HG03139 (cell line): ENCODE measurements around the gene PLCD1.
"Not testable (repeated sequence)": the region's sequence is repeated elsewhere in the genome, so short reads cannot be mapped to it uniquely, and the experiment has no call there.

ENCODE experiments used
- ATAC-seq: cut with Tn5 transposase; IDR thresholded peaks from one replicate; pipeline ENCODE4 v1.9.1; 2021; ENCODE audit not compliant: unreplicated experiment

PLCD1 gene

GRCh38 chr3:38029400-38030125 is at the start of gene PLCD1:
PLCD1 (minus strand) TSS chr3:38029642; CDS start chr3:38029539, 103 bp downstream.
- ATAC-seq: no peak

- not testable (repeated sequence) for ATAC-seq
These were observed 47.6 kb upstream of the PLCD1 start for GRCh38 chr3:38077073-38077472.

- no peak for ATAC-seq
These were observed 40.6 kb upstream of the PLCD1 start for GRCh38 chr3:38070013-38070412.

GRCh38 chr3:38067508-38068233 is 38.2 kb upstream of the PLCD1 start:
- ATAC-seq: no peak

GRCh38 chr3:38064453-38064852 is 35.0 kb upstream of the PLCD1 start:
- not testable (repeated sequence) for ATAC-seq

- ATAC-seq: no peak
These were observed 33.4 kb upstream of the PLCD1 start for GRCh38 chr3:38062809-38063208.

- no peak for ATAC-seq
These were observed 30.1 kb upstream of the PLCD1 start for GRCh38 chr3:38059591-38059990.

- no peak for ATAC-seq
These were observed 29.7 kb upstream of the PLCD1 start for GRCh38 chr3:38059148-38059547.

- no peak for ATAC-seq
These were observed 25.1 kb upstream of the PLCD1 start for GRCh38 chr3:38054499-38055001.

- not testable (repeated sequence) for ATAC-seq
These were observed 24.5 kb upstream of the PLCD1 start for GRCh38 chr3:38053813-38054498.

- ATAC-seq: not testable (repeated sequence)
These were observed 23.8 kb upstream of the PLCD1 start for GRCh38 chr3:38053286-38053685.

GRCh38 chr3:38051131-38051530 is 21.7 kb upstream of the PLCD1 start:
- ATAC-seq: no peak

GRCh38 chr3:38049358-38050126 is 20.1 kb upstream of the PLCD1 start:
- no peak for ATAC-seq

- no peak for ATAC-seq
These were observed 18.5 kb upstream of the PLCD1 start for GRCh38 chr3:38047896-38048295.

GRCh38 chr3:38046821-38047220 is 17.4 kb upstream of the PLCD1 start:
- no peak for ATAC-seq

- no peak for ATAC-seq
These were observed 16.6 kb upstream of the PLCD1 start for GRCh38 chr3:38046027-38046426.

GRCh38 chr3:38043486-38043885 is 14.0 kb upstream of the PLCD1 start:
- ATAC-seq: no peak

GRCh38 chr3:38040401-38040800 is 11.0 kb upstream of the PLCD1 start:
- no peak for ATAC-seq

GRCh38 chr3:38039899-38040261 is 10.4 kb upstream of the PLCD1 start:
- ATAC-seq: peak; percentile 44

GRCh38 chr3:38039101-38039898 is 9.9 kb upstream of the PLCD1 start, which contains the start of gene DLEC1:
DLEC1 (plus strand) TSS chr3:38039208; CDS start chr3:38039226, 18 bp downstream.
- peak; percentile 76 for ATAC-seq
